Endothelial cell of umbilical vein (primary cell): ENCODE data around the gene LHX3. TPM values are rescaled to one million over a fixed set of nuclear protein-coding genes. Genes with fewer than 3 reads are reported as not detected.

Source experiments
- BruUV-seq: library from RNA; stranded (reverse); fragments of 400-500 nt; replicated peaks from 2 replicates; lab custom pipeline; 2021; lab: Mats Ljungman, UMichigan
- CTCF ChIA-PET: fragments of 300-600, 350-600 bp; sonication (Branson Sonifier 250); formaldehyde crosslinking; loops from one replicate; lab custom pipeline; 2021; ENCODE audit warnings: antibody characterized with exemption, inconsistent platforms; lab: Charles Lee
- POLR2A ChIA-PET: fragments of 300-600, 350-600 bp; sonication (Branson Sonifier 250); formaldehyde crosslinking; loops from one replicate; lab custom pipeline; 2021; ENCODE audit warnings: antibody characterized with exemption, inconsistent platforms; lab: Charles Lee
- DNase-seq: peaks from one replicate; pipeline ENCODE4 v3.0.0-alpha.2; 2011; ENCODE audit warnings: low read depth, low spot score
- FAIRE-seq: peaks from 2 replicates; lab custom pipeline; 2011; peaks lifted over from hg19 to GRCh38; lab: Jason Lieb, UNC
- H2AFZ ChIP-seq: 2 replicates; pipeline ENCODE4 v1.6.0; 2012; ENCODE audit warnings: low read depth, low read length, control low read depth, inconsistent platforms
- H3K27ac ChIP-seq: 2 replicates; pipeline ENCODE4 v1.5.1; 2011; ENCODE audit warnings: low read depth, mild to moderate bottlenecking, control low read depth, low read length, moderate library complexity; ENCODE audit not compliant: insufficient read depth
- H3K27me3 ChIP-seq, 2 experiments: 2 replicates each; pipeline versions ENCODE4 v1.6.0 to v1.6.1; 2011; ENCODE audit warnings: low read length in 2 of 2, mixed read lengths in 1 of 2; ENCODE audit not compliant: control insufficient read depth in 2 of 2, insufficient read depth in 2 of 2
- H3K36me3 ChIP-seq, 2 experiments: 2 replicates in 1 of 2; 3 replicates in 1 of 2; pipeline ENCODE4 v1.5.1; 2011; ENCODE audit warnings: low read length in 2 of 2, mild to moderate bottlenecking in 1 of 2, moderate library complexity in 1 of 2; ENCODE audit not compliant: control insufficient read depth in 2 of 2, insufficient read depth in 2 of 2; ENCODE audit errors: extremely low read depth in 1 of 2
- H3K4me1 ChIP-seq: 3 replicates; pipeline ENCODE4 v1.5.1; 2011; ENCODE audit warnings: mild to moderate bottlenecking, low read length; ENCODE audit not compliant: control insufficient read depth, insufficient read depth; ENCODE audit errors: extremely low read depth
- H3K4me2 ChIP-seq: 2 replicates; pipeline ENCODE4 v1.6.1; 2011; ENCODE audit warnings: low read length, control low read depth, mixed read lengths; ENCODE audit not compliant: insufficient read depth
- H3K4me3 ChIP-seq, 3 experiments: fragments of 200-600 bp in 1 of 3; sonication (generic), shearing (Covaris generic) in 1 of 3; replicated peaks in 1 of 3; 2 replicates each; pipeline ENCODE4 v1.5.1; 2011 to 2016; ENCODE audit warnings: control low read depth in 3 of 3, low read length in 3 of 3, mild to moderate bottlenecking in 2 of 3, inconsistent platforms in 1 of 3, low read depth in 1 of 3, moderate library complexity in 1 of 3; ENCODE audit not compliant: insufficient read depth in 1 of 3
- H3K79me2 ChIP-seq: 2 replicates; pipeline ENCODE4 v1.6.0; 2012; ENCODE audit warnings: low read length, inconsistent platforms; ENCODE audit not compliant: control insufficient read depth, insufficient read depth
- H3K9ac ChIP-seq: replicated peaks from 2 replicates; pipeline ENCODE3; 2011; ENCODE audit warnings: low read length, control low read depth; ENCODE audit not compliant: insufficient read depth; ENCODE audit errors: extremely low read depth
- H3K9me1 ChIP-seq: replicated peaks from 3 replicates; pipeline ENCODE4 v1.6.0; 2011; ENCODE audit warnings: mild to moderate bottlenecking, low read length; ENCODE audit not compliant: control insufficient read depth, insufficient read depth; ENCODE audit errors: extremely low read depth
- H3K9me3 ChIP-seq: replicated peaks from 2 replicates; pipeline ENCODE4 v1.5.1; 2012; ENCODE audit warnings: low read length, inconsistent platforms; ENCODE audit not compliant: control insufficient read depth, insufficient read depth
- H4K20me1 ChIP-seq: replicated peaks from 2 replicates; pipeline ENCODE3; 2011; ENCODE audit warnings: mild to moderate bottlenecking, low read length; ENCODE audit not compliant: control insufficient read depth, insufficient read depth; ENCODE audit errors: extremely low read depth
- CTCF ChIP-seq, 2 donors: IDR thresholded peaks; 1 replicate in 1 of 2; 2 replicates in 1 of 2; pipeline ENCODE4 v1.5.1; 2011; ENCODE audit warnings: low read length in 2 of 2, mild to moderate bottlenecking in 2 of 2, moderate library complexity in 2 of 2, control low read depth in 1 of 2, inconsistent platforms in 1 of 2, low read depth in 1 of 2; ENCODE audit not compliant: insufficient read depth in 1 of 2; ENCODE audit errors: extremely low read depth in 1 of 2
- EZH2 ChIP-seq: IDR thresholded peaks from 2 replicates; pipeline ENCODE4 v1.6.1; 2012; ENCODE audit warnings: borderline replicate concordance, low read depth, mild to moderate bottlenecking, moderate library complexity, low read length, inconsistent platforms; ENCODE audit not compliant: severe bottlenecking
- FOS ChIP-seq: IDR thresholded peaks from 2 replicates; pipeline ENCODE4 v1.6.1; 2011; ENCODE audit warnings: mild to moderate bottlenecking, low read length, moderate library complexity, borderline replicate concordance; ENCODE audit not compliant: insufficient read depth
- GATA2 ChIP-seq: IDR thresholded peaks from 2 replicates; pipeline ENCODE4 v1.7.0; 2011; ENCODE audit warnings: low read depth, mild to moderate bottlenecking, moderate library complexity, mixed read lengths, low read length; ENCODE audit not compliant: insufficient read length, insufficient read depth
- JUN ChIP-seq: IDR thresholded peaks from 2 replicates; pipeline ENCODE4 v1.6.1; 2011; ENCODE audit warnings: borderline replicate concordance, low read depth; ENCODE audit not compliant: insufficient read length, insufficient read depth
- MYC ChIP-seq: IDR thresholded peaks from one replicate; pipeline ENCODE4 v1.6.1; 2011; ENCODE audit warnings: mild to moderate bottlenecking, low read depth, low read length
- POLR2A ChIP-seq: IDR thresholded peaks from 2 replicates; pipeline ENCODE4 v1.6.1; 2012; ENCODE audit warnings: low read depth, mild to moderate bottlenecking, control low read depth, low read length
- POLR2AphosphoS5 ChIP-seq: IDR thresholded peaks from 2 replicates; pipeline ENCODE4 v1.6.1; 2012; ENCODE audit warnings: low read depth, mild to moderate bottlenecking, control low read depth, low read length, moderate library complexity; ENCODE audit not compliant: insufficient read depth
- dilution Hi-C: fragments of 300-500 bp; cut with MboI; formaldehyde crosslinking; loops from one replicate; pipeline ENCODE4 v1.15.0; 2019; ENCODE audit warnings: low sequenced_read_pairs; ENCODE audit not compliant: extremely low pct_ligation_motif_present
- intact Hi-C: fragments of 100-400 bp; cut with micrococcal nuclease; formaldehyde crosslinking; loops from one replicate; pipeline ENCODE4 v1.10.0; 2022
- polyA plus RNA-seq, 4 experiments: library from polyadenylated mRNA; depleted of rRNA in 3 of 4; stranded (reverse) in 3 of 4; unstranded in 1 of 4; fragments of >200 nt; gene quantifications; 2 replicates each; pipeline versions ENCODE4 v1.2.1 to v1.2.3, GENCODE V29; 2011 to 2012; ENCODE audit warnings: missing spikeins in 1 of 4
- total RNA-seq: library from RNA; stranded (reverse); gene quantifications from 2 replicates; pipeline ENCODE4 v1.2.3, GENCODE V29; 2021
- TF ChIP-seq, protein P1 (sequence below): IDR thresholded peaks from 2 replicates; pipeline ENCODE4 v1.6.1; 2011; ENCODE audit not compliant: insufficient read depth, insufficient read length

Gene LHX3
- total and polyA plus RNA-seq, 2 donors (not counting 3 experiments of a cell fraction or from before 2014, with no cell fraction given) = not detected

DNA sequence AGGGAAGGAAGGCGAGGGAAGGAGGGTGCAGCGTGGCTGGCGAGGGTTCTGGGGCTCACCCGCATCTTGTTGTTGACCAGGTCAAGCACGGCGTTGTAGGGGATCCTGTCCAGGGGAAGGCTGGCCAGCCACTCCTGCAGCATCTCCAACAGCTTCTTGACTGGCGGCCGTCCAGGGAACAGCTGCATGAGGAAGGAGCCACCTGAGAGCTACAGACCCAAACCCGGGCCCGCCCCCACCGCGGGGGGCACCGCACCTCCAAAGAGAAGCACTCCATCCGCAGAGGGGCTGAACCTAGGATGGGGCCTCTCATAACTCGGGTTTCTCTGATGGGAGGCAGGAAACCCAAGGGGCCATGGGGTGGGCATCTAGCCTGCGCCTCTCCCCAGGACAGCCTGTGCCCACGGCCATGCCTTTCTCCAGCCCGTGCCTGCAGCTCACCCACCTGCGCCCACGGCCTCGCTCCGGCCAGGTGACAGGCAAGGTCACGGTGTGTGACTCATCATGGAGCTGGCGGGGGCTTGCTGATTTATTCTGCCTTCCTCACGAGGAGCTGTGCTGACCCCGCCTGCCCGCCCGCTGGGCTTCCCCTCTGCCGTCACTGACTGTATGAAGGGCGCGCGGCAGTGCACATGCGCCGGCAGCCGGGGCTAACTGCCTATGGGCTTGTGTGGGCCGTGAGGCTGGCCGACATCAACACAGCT is 11.8 kb upstream of the LHX3 start:
- Histone ChIP-seq H3K27ac (no peak overlapping the region), H3K4me3 (no peak overlapping the region), H3K9me3 (no peaks in the 10 kb centered on the region), H3K9me1 (no peaks in the 10 kb centered on the region), H3K4me1 (no peaks in the 10 kb centered on the region), H3K36me3 (no peaks in the 10 kb centered on the region), H3K4me2 (no peak overlapping the region), H3K27me3 (no peaks in the 10 kb centered on the region), H4K20me1 (no peaks in the 10 kb centered on the region), H3K79me2 (no peaks in the 10 kb centered on the region), H3K9ac (no peak overlapping the region), H2AFZ (no peak overlapping the region)
- DNase-seq = no peak
- POLR2A ChIA-PET = no interaction called here
- no TSS peak for BruUV-seq
- no peak for FAIRE-seq
- intact Hi-C loops (no loop called here), dilution Hi-C loops (no loop called here)
- TF ChIP-seq POLR2AphosphoS5 (no peak), FOS (no peak), JUN (no peak), CTCF (IDR thresholded peaks at IDR 0.05; ENCODE audit: extremely low read depth in 1 of 2, insufficient read depth in 1 of 2, low read depth in 1 of 2, low read length in 2 of 2) (no peak), POLR2A (no peak), MYC (no peak), GATA2 (no peak), EZH2 (no peak)
- TF ChIP-seq, protein P1, sequence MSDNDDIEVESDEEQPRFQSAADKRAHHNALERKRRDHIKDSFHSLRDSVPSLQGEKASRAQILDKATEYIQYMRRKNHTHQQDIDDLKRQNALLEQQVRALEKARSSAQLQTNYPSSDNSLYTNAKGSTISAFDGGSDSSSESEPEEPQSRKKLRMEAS = no peak
- CTCF ChIA-PET = interaction anchor here (0.6 to 2.1 kb wide), 5 partner anchors 8 to 127 kb away, joined by 3 to 7 read pairs (median 3); no protein-coding TSS in a partner anchor
